ENCODE data around the gene LAMA2.
"Not testable (repeated sequence)": the region's sequence is repeated elsewhere in the genome, so short reads cannot be mapped to it uniquely, and the experiment has no call there.

Gene LAMA2

GRCh38 chr6:129133770-129134192, 250.8 kb downstream of the LAMA2 start:
- DNase-seq, result no peak

- no peak for DNase-seq
Observed at GRCh38 chr6:129134535-129134934, 251.6 kb downstream of the LAMA2 start.

GRCh38 chr6:129135451-129135850, 252.5 kb downstream of the LAMA2 start:
- no peak for DNase-seq

GRCh38 chr6:129136751-129137150, 253.8 kb downstream of the LAMA2 start:
- DNase-seq, result no peak

- DNase-seq, result no peak
Observed at GRCh38 chr6:129138739-129139405, 255.9 kb downstream of the LAMA2 start.

GRCh38 chr6:129140526-129140925, 257.6 kb downstream of the LAMA2 start:
- DNase-seq, result no peak

GRCh38 chr6:129141499-129141898, 258.6 kb downstream of the LAMA2 start:
- DNase-seq, result no peak

GRCh38 chr6:129146902-129147301, 264.0 kb downstream of the LAMA2 start:
- no peak for DNase-seq

- no peak for DNase-seq
Observed at GRCh38 chr6:129150507-129150906, 267.6 kb downstream of the LAMA2 start.

GRCh38 chr6:129153257-129153656, 270.3 kb downstream of the LAMA2 start:
- no peak for DNase-seq

- DNase-seq, result not testable (repeated sequence)
Observed at GRCh38 chr6:129159242-129159641, 276.3 kb downstream of the LAMA2 start.

- no peak for DNase-seq
Observed at GRCh38 chr6:129162605-129163004, 279.7 kb downstream of the LAMA2 start.

GRCh38 chr6:129163551-129163950, 280.6 kb downstream of the LAMA2 start:
- DNase-seq, result no peak

- DNase-seq, result no peak
Observed at GRCh38 chr6:129164032-129164431, 281.1 kb downstream of the LAMA2 start.

GRCh38 chr6:129172279-129172995, 289.5 kb downstream of the LAMA2 start:
- DNase-seq, result not testable (repeated sequence)

GRCh38 chr6:129175066-129175465, 292.1 kb downstream of the LAMA2 start:
- no peak for DNase-seq

- no peak for DNase-seq
Observed at GRCh38 chr6:129177801-129178200, 294.9 kb downstream of the LAMA2 start.

- no peak for DNase-seq
Observed at GRCh38 chr6:129179283-129179682, 296.3 kb downstream of the LAMA2 start.

- no peak for DNase-seq
Observed at GRCh38 chr6:129181001-129181400, 298.1 kb downstream of the LAMA2 start.

- no peak for DNase-seq
Observed at GRCh38 chr6:129183187-129183591, 300.3 kb downstream of the LAMA2 start.

GRCh38 chr6:129183681-129184301, 300.9 kb downstream of the LAMA2 start:
- no peak for DNase-seq

GRCh38 chr6:129184324-129184723, 301.4 kb downstream of the LAMA2 start:
- no peak for DNase-seq

- DNase-seq, result no peak
Observed at GRCh38 chr6:129184808-129185366, 301.9 kb downstream of the LAMA2 start.

- DNase-seq, result no peak
Observed at GRCh38 chr6:129186988-129187387, 304.1 kb downstream of the LAMA2 start.

Measured in activated CD8-positive, alpha-beta memory T cell treated with anti-CD3 and anti-CD28 coated beads for 24 hours (primary cell).